BLaER1 treated with 17β-estradiol and CSF1 and Interleukin-3, amounts not matched to agents 10 nM and 100 nM (cell line): ENCODE results near the gene XPO4.
"Not testable (repeated sequence)": the region's sequence is repeated elsewhere in the genome, so short reads cannot be mapped to it uniquely, and the experiment has no call there.

ENCODE experiments used
- H3K27ac ChIP-seq, 11 experiments: shearing (Covaris generic); formaldehyde crosslinking; 2 replicates each; pipeline ENCODE4 v1.8.1; 2022
- H3K27me3 ChIP-seq, 11 experiments: shearing (Covaris generic); formaldehyde crosslinking; 2 replicates each; pipeline ENCODE4 v1.8.1; 2022
- H3K36me3 ChIP-seq, 11 experiments: shearing (Covaris generic); formaldehyde crosslinking; 2 replicates each; pipeline ENCODE4 v1.8.1; 2022
- H3K4me1 ChIP-seq, 10 experiments: shearing (Covaris generic); formaldehyde crosslinking; 2 replicates each; pipeline ENCODE4 v1.8.1; 2022
- H3K4me2 ChIP-seq, 11 experiments: shearing (Covaris generic); formaldehyde crosslinking; 2 replicates each; pipeline ENCODE4 v1.8.1; 2022
- H3K4me3 ChIP-seq, 10 experiments: shearing (Covaris generic); formaldehyde crosslinking; 2 replicates each; pipeline ENCODE4 v1.8.1; 2022
- H3K9ac ChIP-seq, 11 experiments: shearing (Covaris generic); formaldehyde crosslinking; 2 replicates each; pipeline ENCODE4 v1.8.1; 2022
- H3K9me3 ChIP-seq, 11 experiments: shearing (Covaris generic); formaldehyde crosslinking; replicated peaks in 1 of 11; 2 replicates each; pipeline ENCODE4 v1.8.1; 2022
- H4K20me1 ChIP-seq, 11 experiments: shearing (Covaris generic); formaldehyde crosslinking; 2 replicates each; pipeline ENCODE4 v1.8.1; 2022
- Cebpa-rat ChIP-seq, 11 experiments: shearing (Covaris generic); IDR thresholded peaks; 2 replicates each; pipeline ENCODE4 v1.8.1; 2022

XPO4 gene

GRCh38 chr13:20902438-20903163 is at the start of gene XPO4:
XPO4 (minus strand) TSS chr13:20902746; CDS start chr13:20902738, 8 bp downstream.
- Histone ChIP-seq H3K27me3 (no peaks in the 10 kb centered on the region), H3K9ac (peak within 1 kb of the TSS; percentile 91 to 98 (median 96)), H3K36me3 (peaks cover 10 to 36% (median 32%) of the 10 kb centered on the region in 11 experiments; a peak in 21 of 22 replicates), H3K4me2 (peak within 1 kb of the TSS; percentile 70 to 96 (median 88)), H3K9me3 (no peaks in the 10 kb centered on the region), H3K27ac (peak within 1 kb of the TSS; percentile 83 to 96 (median 94)), H3K4me1 (peaks cover 13 to 26% (median 21%) of the 10 kb centered on the region in 10 experiments), H4K20me1 (peaks cover 0 to 44% (median 37%) of the 10 kb centered on the region in 11 experiments; a peak in 18 of 22 replicates), H3K4me3 (peak within 1 kb of the TSS; percentile 83 to 99 (median 95))
- no peak for TF ChIP-seq Cebpa-rat (IDR thresholded peaks at IDR 0.05)

DNA sequence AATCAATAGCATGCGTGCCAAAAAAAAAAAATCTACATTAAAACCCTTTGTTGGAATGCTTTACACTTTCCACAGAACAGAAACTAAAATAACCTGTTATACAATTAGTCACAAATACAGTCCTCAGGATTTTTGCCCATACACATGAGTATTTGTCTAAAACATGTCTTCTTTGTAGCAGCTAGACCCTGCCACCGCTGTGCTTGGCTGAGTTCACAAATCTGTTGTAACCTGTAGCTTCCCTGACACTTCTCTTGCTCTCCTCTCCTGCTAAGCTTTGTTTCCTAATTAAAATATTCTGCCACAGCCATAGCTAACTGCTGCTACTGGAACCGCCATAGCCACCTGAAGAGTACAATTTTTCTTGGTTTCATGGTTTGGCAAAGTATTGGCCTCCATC is 45.5 kb upstream of the XPO4 start:
- H3K27ac ChIP-seq, H3K36me3 ChIP-seq, H3K27me3 ChIP-seq, H3K9me3 ChIP-seq, H3K4me2 ChIP-seq, H4K20me1 ChIP-seq, H3K4me3 ChIP-seq, H3K9ac ChIP-seq: not testable (repeated sequence)
- peaks cover 15 to 33% (median 30%) of the 10 kb centered on the region in 10 experiments for H3K4me1 ChIP-seq

- Histone ChIP-seq H3K9ac (peak overlapping the region in 10 of 11 experiments; percentile 39 to 71 (median 62); a peak in 17 of 22 replicates), H3K9me3 (peaks cover 0 to 8% (median 0%) of the 10 kb centered on the region in 11 experiments; a peak in 2 of 22 replicates), H3K4me2 (peak overlapping the region; percentile 65 to 85 (median 78)), H3K4me1 (peaks cover 15 to 35% (median 31%) of the 10 kb centered on the region in 10 experiments), H3K4me3 (peak overlapping the region in 6 of 10 experiments; percentile 16 to 54 (median 42); a peak in 11 of 20 replicates), H3K27ac (peak overlapping the region; percentile 34 to 76 (median 68); a peak in 20 of 22 replicates), H3K27me3 (no peaks in the 10 kb centered on the region), H3K36me3 (no peaks in the 10 kb centered on the region), H4K20me1 (no peaks in the 10 kb centered on the region)
- TF ChIP-seq Cebpa-rat (IDR thresholded peaks at IDR 0.05), result no peak
Measured at GRCh38 chr13:20945952-20946383, 43.4 kb upstream of the XPO4 start.

DNA sequence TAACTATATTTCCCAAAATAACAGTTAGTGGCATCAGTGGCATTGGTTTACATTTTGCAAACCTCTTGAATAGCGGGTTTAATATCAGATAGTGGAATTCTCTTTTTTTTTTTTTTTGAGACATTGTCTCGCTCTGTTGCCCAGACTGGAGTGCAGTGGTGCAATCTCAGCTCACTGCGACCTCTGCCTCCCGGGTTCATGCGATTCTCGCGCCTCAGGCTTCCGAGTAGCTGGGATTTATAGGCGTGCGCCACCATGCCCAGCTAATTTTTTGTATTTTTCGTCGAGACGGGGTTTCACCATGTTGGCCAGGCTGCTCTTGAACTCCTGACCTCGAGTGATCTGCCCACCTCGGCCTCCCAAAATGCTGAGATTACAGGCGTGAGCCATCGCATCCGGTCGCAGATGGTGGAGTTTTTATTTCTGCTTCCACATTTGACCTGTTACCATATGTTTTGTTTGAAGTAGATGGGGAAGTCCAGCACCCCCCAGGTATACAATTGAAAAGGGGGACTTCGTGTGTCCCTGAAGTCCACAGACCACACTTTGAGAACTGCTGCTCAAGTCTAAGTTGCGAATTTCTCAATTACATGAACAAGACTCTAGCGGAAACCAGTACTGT is 40.5 kb upstream of the XPO4 start:
- H3K36me3 ChIP-seq, result no peaks in the 10 kb centered on the region
- H3K27ac ChIP-seq, result peak overlapping the region in 6 of 11 experiments; percentile 2 to 72 (median 30); a peak in 6 of 22 replicates
- H3K9ac ChIP-seq, result peak overlapping the region in 6 of 11 experiments; percentile 18 to 54 (median 35); a peak in 6 of 22 replicates
- no peak overlapping the region for H3K4me3 ChIP-seq
- H3K4me1 ChIP-seq, result peaks cover 15 to 35% (median 31%) of the 10 kb centered on the region in 10 experiments
- H3K9me3 ChIP-seq, result no peaks in the 10 kb centered on the region
- no peaks in the 10 kb centered on the region for H3K27me3 ChIP-seq
- H4K20me1 ChIP-seq, result no peaks in the 10 kb centered on the region
- H3K4me2 ChIP-seq, result peak overlapping the region in 4 of 11 experiments; percentile 5 to 43 (median 12); a peak in 10 of 22 replicates
- no peak for TF ChIP-seq Cebpa-rat (IDR thresholded peaks at IDR 0.05)

DNA sequence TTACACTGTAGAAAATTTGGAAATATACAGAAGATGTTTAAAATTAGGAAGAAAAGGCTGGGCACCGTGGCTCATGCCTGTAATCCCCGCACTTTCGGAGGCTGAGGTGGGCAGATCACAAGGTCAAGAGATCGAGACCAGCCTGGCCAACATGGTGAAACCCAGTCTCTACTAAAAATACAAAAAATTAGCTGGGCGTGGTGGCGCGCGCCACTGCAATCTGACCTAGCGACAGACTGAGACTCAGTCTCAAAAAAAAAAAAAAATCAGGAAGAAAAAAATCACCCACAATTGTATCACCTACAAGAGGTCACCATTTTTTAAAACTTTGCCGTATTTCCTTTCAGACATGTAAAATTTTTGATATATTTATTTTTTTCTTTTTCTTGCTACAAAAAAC is 38.0 kb upstream of the XPO4 start:
- H4K20me1 ChIP-seq, H3K4me2 ChIP-seq, H3K9ac ChIP-seq, H3K36me3 ChIP-seq, H3K9me3 ChIP-seq, H3K4me3 ChIP-seq, H3K27me3 ChIP-seq, H3K27ac ChIP-seq: not testable (repeated sequence)
- H3K4me1 ChIP-seq, result peaks cover 13 to 27% (median 19%) of the 10 kb centered on the region in 10 experiments

- Histone ChIP-seq H3K27me3 (no peaks in the 10 kb centered on the region), H3K9ac (no peak overlapping the region), H3K4me3 (no peak overlapping the region), H3K36me3 (no peaks in the 10 kb centered on the region), H4K20me1 (no peaks in the 10 kb centered on the region), H3K27ac (no peak overlapping the region), H3K4me2 (no peak overlapping the region), H3K9me3 (no peaks in the 10 kb centered on the region), H3K4me1 (peaks cover 9 to 23% (median 15%) of the 10 kb centered on the region in 10 experiments)
- TF ChIP-seq Cebpa-rat (IDR thresholded peaks at IDR 0.05), result no peak
Measured at GRCh38 chr13:20940083-20940482, 37.5 kb upstream of the XPO4 start.

GRCh38 chr13:20939662-20940061 is 37.1 kb upstream of the XPO4 start:
- Histone ChIP-seq H3K9ac (no peak overlapping the region), H3K9me3 (no peaks in the 10 kb centered on the region), H3K36me3 (no peaks in the 10 kb centered on the region), H3K4me2 (no peak overlapping the region), H3K4me1 (peaks cover 7 to 19% (median 11%) of the 10 kb centered on the region in 10 experiments; a peak in 19 of 20 replicates), H3K4me3 (no peak overlapping the region), H4K20me1 (no peaks in the 10 kb centered on the region), H3K27me3 (no peaks in the 10 kb centered on the region), H3K27ac (no peak overlapping the region)
- TF ChIP-seq Cebpa-rat (IDR thresholded peaks at IDR 0.05), result no peak

GRCh38 chr13:20938302-20938701 is 35.8 kb upstream of the XPO4 start:
- H3K4me2 ChIP-seq, result no peak overlapping the region
- peaks cover 0 to 5% (median 0%) of the 10 kb centered on the region in 10 experiments; a peak in 4 of 20 replicates for H3K4me1 ChIP-seq
- no peaks in the 10 kb centered on the region for H3K9me3 ChIP-seq
- no peak overlapping the region for H3K9ac ChIP-seq
- no peaks in the 10 kb centered on the region for H3K27me3 ChIP-seq
- H4K20me1 ChIP-seq, result no peaks in the 10 kb centered on the region
- no peaks in the 10 kb centered on the region for H3K36me3 ChIP-seq
- no peak for TF ChIP-seq Cebpa-rat (IDR thresholded peaks at IDR 0.05)
- no peak overlapping the region for H3K4me3 ChIP-seq
- no peak overlapping the region for H3K27ac ChIP-seq

DNA sequence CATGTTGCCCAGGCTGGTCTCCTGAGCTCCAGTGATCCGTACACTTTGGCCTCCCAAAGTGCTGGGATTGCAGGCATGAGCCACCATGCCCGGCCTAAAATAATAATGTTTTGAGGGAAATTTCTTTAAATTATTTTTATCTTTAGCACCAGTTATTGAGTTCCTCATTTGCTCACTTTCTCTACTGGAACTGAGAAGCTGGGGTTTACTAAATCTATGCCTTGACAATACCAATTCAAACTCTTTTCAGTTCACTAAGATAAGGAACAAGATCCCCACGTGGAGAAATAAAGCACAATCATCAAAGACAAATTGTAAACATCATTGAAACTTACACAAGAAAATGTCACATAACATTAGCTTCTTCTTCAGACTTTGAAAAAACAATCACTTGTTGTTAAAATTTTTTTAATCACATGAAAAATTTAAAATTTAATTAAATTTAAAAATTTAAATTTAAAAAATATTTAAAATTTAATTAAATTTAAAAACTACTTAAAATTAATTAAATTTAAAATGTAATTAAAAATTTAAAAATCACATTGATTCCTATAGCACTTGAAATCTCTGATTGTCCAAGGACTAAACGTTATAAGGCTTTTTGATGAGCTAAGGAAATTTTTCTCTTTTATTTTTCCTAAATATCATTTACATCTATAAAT is 25.2 kb upstream of the XPO4 start:
- no peak overlapping the region for H3K27ac ChIP-seq
- H3K9ac ChIP-seq, result no peak overlapping the region
- H3K4me2 ChIP-seq, result no peak overlapping the region
- TF ChIP-seq Cebpa-rat (IDR thresholded peaks at IDR 0.05), result no peak
- no peaks in the 10 kb centered on the region; a peak in 1 of 20 replicates for H3K4me1 ChIP-seq
- no peaks in the 10 kb centered on the region for H3K9me3 ChIP-seq
- H3K4me3 ChIP-seq, result no peak overlapping the region
- H4K20me1 ChIP-seq, result no peaks in the 10 kb centered on the region
- H3K27me3 ChIP-seq, result no peaks in the 10 kb centered on the region
- H3K36me3 ChIP-seq, result no peaks in the 10 kb centered on the region

DNA sequence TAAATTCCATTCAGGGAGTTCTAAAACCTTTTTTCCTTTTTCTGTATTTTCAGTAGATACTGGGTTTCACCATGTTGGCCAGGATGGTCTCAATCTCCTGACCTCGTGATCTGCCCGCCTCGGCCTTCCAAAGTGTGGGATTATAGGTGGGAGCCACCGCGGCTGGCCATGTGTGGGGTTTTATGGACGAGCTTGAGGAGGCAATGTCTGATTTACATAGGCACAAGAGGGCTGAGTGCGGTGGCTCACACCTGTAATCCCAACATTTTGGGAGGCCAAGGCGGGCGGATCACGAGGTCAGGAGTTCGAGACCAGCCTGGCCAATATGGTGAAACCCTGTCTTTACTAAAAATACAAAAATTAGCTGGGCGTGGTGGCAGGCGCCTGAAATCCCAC is 22.8 kb upstream of the XPO4 start:
- H3K4me3 ChIP-seq, result not testable (repeated sequence)

More for the DNA sequence above, 22.8 kb upstream of the XPO4 start:
- not testable (repeated sequence) for H3K36me3 ChIP-seq, H3K27me3 ChIP-seq, H4K20me1 ChIP-seq, H3K9me3 ChIP-seq, H3K9ac ChIP-seq, H3K4me1 ChIP-seq, H3K4me2 ChIP-seq, H3K27ac ChIP-seq
